Colonic mucosa (tissue), 4 donors: ENCODE results near the gene KLRF1. TPM values are rescaled to one million over a fixed set of nuclear protein-coding genes. Genes with fewer than 3 reads are reported as not detected.

Experiments
- DNase-seq: peaks from one replicate; pipeline ENCODE4 v3.0.0-alpha.2; 2020
- H3K27ac ChIP-seq: fragments of 200-600 bp; one replicate; pipeline ENCODE4 v1.8.0; 2021
- H3K27me3 ChIP-seq: fragments of 200-600 bp; one replicate; pipeline ENCODE4 v1.8.0; 2021
- H3K36me3 ChIP-seq: fragments of 200-600 bp; one replicate; pipeline ENCODE4 v1.8.0; 2021
- H3K4me1 ChIP-seq: fragments of 200-600 bp; one replicate; pipeline ENCODE4 v1.8.0; 2021; ENCODE audit warnings: mild to moderate bottlenecking
- H3K4me3 ChIP-seq: fragments of 200-600 bp; one replicate; pipeline ENCODE4 v1.8.0; 2021
- H3K9ac ChIP-seq, 2 donors: one replicate each; pipeline ENCODE4 v1.7.0; 2013; ENCODE audit warnings: control low read depth in 2 of 2, low read depth in 2 of 2, low read length in 2 of 2
- H3K9me3 ChIP-seq: fragments of 200-600 bp; one replicate; pipeline ENCODE4 v1.8.0; 2021
- intact Hi-C: fragments of 100-400 bp; cut with DNase I; formaldehyde crosslinking; loops from one replicate; pipeline ENCODE4 v1.14.1; 2022
- total RNA-seq, 2 donors: library from RNA; stranded (reverse); fragmentation: NEBNext Ultra II Directional in 1 of 2; extraction: Animal tissue kit (Norgen Biotek cat#: 25700) in 1 of 2; gene quantifications; one replicate each; pipeline ENCODE4 v1.2.1, GENCODE V29; 2021
- TF ChIP-seq, protein P1 (sequence below): fragments of 200-600 bp; IDR thresholded peaks from one replicate; pipeline ENCODE4 v1.8.0; 2022; ENCODE audit warnings: antibody characterized with exemption, mild to moderate bottlenecking
- donor health status: healthy.
- donor health status: DM: no; HTN: no; CAD: no.
- donor health status: DM: no; HTN: no; CAD: no.

The KLRF1 gene
- total RNA-seq, 2 donors from 2014 or later = 0.40 to 0.61 TPM

DNA sequence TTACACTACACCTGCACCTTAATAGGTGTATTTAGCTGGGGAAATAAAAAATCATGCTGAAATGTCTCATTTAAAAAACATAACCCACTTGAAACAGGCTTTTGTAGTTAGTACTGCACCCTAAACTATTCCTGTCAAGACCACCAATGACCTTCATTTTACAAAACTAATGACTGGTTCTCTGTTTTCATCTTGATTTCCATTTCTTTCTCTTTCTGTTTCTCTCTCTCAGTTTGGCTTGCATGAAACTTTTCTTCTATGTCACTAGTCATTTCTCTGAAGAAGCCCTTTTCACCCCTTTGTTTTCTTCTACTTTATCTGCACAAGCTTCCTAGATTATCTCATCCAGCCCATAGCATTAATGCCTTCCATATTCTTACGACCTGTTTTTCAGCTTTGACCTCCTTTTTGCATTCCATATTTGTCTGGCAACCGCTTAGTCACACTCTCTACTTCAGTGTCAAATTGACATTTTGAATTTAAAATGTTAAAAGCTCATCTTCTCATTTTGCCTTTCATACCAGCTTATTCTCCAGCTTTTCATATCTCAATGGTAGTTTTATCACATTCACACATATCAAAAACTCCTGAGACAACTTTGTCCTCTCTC, 32.7 kb upstream of the KLRF1 start:
- Histone ChIP-seq H3K36me3 (no peaks in the 10 kb centered on the region), H3K9me3 (no peaks in the 10 kb centered on the region), H3K9ac (no peak overlapping the region), H3K27ac (no peak overlapping the region), H3K27me3 (no peaks in the 10 kb centered on the region), H3K4me3 (no peak overlapping the region), H3K4me1 (no peaks in the 10 kb centered on the region)
- DNase-seq = no peak
- TF ChIP-seq, protein P1, sequence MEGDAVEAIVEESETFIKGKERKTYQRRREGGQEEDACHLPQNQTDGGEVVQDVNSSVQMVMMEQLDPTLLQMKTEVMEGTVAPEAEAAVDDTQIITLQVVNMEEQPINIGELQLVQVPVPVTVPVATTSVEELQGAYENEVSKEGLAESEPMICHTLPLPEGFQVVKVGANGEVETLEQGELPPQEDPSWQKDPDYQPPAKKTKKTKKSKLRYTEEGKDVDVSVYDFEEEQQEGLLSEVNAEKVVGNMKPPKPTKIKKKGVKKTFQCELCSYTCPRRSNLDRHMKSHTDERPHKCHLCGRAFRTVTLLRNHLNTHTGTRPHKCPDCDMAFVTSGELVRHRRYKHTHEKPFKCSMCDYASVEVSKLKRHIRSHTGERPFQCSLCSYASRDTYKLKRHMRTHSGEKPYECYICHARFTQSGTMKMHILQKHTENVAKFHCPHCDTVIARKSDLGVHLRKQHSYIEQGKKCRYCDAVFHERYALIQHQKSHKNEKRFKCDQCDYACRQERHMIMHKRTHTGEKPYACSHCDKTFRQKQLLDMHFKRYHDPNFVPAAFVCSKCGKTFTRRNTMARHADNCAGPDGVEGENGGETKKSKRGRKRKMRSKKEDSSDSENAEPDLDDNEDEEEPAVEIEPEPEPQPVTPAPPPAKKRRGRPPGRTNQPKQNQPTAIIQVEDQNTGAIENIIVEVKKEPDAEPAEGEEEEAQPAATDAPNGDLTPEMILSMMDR = no peak
- intact Hi-C loops = loop anchor here (10.0 kb wide), 1 partner anchor 50 kb away; no protein-coding TSS in a partner anchor

DNA sequence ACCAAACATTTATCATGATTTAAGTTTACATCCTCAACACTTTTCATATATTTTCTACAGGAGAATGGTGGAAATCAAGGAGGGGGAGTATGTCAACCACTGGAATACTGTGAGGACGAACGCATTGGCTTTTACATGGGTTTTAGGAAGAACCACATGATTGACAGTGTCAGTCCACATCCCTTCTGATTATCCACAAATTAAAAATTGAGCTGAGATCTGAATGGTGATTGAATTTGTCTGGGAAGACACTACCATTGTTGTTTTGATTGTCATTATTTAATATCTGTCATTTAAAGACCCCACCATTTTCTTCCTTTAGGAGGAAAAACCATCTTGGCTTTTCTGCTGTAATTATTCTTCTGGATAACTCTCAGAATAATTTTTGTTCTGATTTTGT, 31.3 kb upstream of the KLRF1 start:
- Histone ChIP-seq H3K27ac (no peak overlapping the region), H3K27me3 (no peaks in the 10 kb centered on the region), H3K36me3 (no peaks in the 10 kb centered on the region), H3K4me3 (no peak overlapping the region), H3K4me1 (no peaks in the 10 kb centered on the region), H3K9me3 (no peaks in the 10 kb centered on the region), H3K9ac (no peak overlapping the region)
- TF ChIP-seq, protein P1 = no peak
- intact Hi-C loops = loop anchor here (10.0 kb wide), 1 partner anchor 51 kb away; no protein-coding TSS in a partner anchor
- DNase-seq = no peak

DNA sequence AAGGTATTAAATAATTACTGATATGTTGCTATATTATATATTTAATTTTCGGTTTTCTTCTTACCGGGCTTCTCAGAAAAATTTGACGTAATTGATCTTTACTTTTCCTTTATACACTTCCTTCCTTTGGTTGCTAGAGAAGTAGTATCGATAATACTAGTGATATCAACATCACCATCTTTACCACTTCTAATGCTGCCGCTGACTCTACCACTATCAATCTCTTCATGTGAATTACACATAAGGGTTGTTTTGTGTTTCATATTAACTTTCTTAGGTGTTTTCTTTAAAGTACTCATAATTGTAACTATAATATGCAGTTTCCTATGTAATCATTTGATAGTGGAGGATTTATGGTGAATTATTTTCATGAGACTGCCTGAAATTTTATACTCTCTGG, 30.9 kb upstream of the KLRF1 start:
- H3K4me1 ChIP-seq = no peaks in the 10 kb centered on the region
- H3K27me3 ChIP-seq = no peaks in the 10 kb centered on the region
- H3K9ac ChIP-seq = no peak overlapping the region
- H3K27ac ChIP-seq = no peak overlapping the region
- TF ChIP-seq, protein P1 = no peak
- H3K9me3 ChIP-seq = no peaks in the 10 kb centered on the region
- intact Hi-C loops = loop anchor here (10.0 kb wide), 1 partner anchor 52 kb away; no protein-coding TSS in a partner anchor
- no peaks in the 10 kb centered on the region for H3K36me3 ChIP-seq
- no peak for DNase-seq
- no peak overlapping the region for H3K4me3 ChIP-seq

DNA sequence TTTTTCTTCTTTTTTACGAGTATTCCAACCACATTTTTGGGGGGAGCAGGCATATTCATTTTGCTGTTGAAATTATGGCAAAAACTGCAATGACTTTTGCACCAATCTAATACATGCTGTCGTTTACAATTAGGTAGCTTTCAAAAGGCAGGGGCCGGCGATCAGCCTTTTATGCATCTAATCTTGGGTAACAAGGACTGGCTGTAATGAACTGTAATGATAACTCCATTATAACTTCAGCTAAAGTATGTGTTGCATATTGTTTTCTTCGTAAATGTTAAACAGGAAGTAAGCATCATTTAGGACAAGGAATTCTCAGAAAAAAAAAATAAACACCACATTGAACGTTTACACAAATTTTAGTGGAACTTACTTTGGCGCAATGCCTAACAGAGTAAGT, 30.3 kb upstream of the KLRF1 start:
- TF ChIP-seq, protein P1 = no peak
- no peaks in the 10 kb centered on the region for H3K36me3 ChIP-seq
- no peak overlapping the region for H3K4me3 ChIP-seq
- no peak overlapping the region for H3K27ac ChIP-seq
- DNase-seq = no peak
- no peaks in the 10 kb centered on the region for H3K4me1 ChIP-seq
- H3K9me3 ChIP-seq = no peaks in the 10 kb centered on the region
- no peak overlapping the region for H3K9ac ChIP-seq
- intact Hi-C loops = loop anchor here (10.0 kb wide), 1 partner anchor 52 kb away; no protein-coding TSS in a partner anchor
- H3K27me3 ChIP-seq = no peaks in the 10 kb centered on the region

DNA sequence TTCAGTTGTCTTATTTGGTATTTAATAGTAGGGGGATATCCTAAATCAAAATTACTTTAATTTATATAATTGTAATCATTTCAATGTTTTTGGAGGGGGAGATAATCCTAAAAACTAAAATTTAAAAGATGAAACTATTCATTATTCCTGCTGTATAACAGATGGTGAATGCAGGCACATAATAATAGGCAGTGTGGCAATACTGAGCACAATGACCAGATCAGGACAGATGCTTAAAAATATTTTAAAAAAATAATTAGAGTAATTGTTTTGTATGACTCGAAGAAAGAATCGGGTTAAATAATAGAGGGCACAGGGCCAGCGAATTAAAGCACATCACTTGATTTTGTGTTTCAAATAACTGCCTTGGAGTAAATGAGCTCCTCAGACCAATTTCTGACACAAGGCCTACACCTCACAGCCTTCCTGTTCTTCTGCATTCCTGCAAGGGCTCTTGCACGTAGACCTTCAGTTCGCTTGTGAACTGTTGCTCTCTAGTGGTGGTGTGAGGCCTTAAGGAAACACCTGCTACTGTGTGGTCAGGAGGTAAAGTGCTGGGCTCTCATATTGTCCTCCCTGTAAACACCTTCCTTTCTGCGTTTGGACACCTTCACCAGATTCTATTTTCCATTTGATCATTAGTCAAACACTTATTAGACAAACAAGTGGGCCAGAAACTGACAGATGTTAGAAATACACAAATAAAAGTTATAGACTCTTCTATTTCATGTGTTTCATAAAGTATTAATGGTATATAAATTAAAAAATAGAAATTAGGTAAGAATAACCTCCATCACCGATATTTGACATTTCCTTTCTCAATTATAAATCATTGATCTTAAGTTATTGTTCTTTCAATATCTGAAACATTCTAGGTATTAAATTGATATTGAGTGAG, 29.3 kb upstream of the KLRF1 start:
- DNase-seq = peak; percentile 48
- intact Hi-C loops = loop anchor here (10.0 kb wide), 1 partner anchor 53 kb away; no protein-coding TSS in a partner anchor
- no peaks in the 10 kb centered on the region for H3K9me3 ChIP-seq
- TF ChIP-seq, protein P1 = peak; percentile 22
- no peaks in the 10 kb centered on the region for H3K4me1 ChIP-seq
- no peaks in the 10 kb centered on the region for H3K36me3 ChIP-seq
- H3K27me3 ChIP-seq = no peaks in the 10 kb centered on the region
- H3K9ac ChIP-seq = no peak overlapping the region
- no peak overlapping the region for H3K27ac ChIP-seq
- H3K4me3 ChIP-seq = no peak overlapping the region
